Measurements from ENCODE around the gene OR2T29.

DNA sequence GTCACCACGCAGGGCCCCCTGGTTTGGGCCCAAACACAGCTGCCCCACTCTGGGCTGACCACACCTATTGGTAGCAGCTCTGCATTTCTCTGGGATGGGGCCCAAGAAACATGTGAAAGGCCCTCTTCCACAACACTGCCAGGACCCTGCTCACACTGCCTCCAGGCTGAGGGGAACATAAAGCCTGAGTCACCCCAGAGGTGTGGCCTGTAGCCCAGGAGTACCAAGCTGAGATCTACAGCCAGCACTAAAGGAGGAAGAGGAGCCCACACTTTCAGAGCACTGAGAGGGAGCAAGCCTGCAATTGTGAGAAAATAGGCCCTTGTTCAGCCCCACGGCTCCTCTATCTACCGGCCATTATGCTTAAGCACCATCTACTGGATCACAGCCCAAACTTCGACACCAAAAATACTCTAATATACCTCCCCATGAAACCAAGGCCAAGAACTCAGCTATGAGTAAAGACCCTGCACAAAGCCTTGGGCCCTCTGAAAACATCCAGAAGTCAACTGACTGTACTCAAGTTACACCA lies 49.4 kb upstream of the OR2T29 start:
- no peak for TF ChIP-seq TAF1 (IDR thresholded peaks at IDR 0.05; ENCODE audit: low read depth)
- no peak for TF ChIP-seq RAD21 (IDR thresholded peaks at IDR 0.05; ENCODE audit: low read depth)
- TF ChIP-seq, protein P1, sequence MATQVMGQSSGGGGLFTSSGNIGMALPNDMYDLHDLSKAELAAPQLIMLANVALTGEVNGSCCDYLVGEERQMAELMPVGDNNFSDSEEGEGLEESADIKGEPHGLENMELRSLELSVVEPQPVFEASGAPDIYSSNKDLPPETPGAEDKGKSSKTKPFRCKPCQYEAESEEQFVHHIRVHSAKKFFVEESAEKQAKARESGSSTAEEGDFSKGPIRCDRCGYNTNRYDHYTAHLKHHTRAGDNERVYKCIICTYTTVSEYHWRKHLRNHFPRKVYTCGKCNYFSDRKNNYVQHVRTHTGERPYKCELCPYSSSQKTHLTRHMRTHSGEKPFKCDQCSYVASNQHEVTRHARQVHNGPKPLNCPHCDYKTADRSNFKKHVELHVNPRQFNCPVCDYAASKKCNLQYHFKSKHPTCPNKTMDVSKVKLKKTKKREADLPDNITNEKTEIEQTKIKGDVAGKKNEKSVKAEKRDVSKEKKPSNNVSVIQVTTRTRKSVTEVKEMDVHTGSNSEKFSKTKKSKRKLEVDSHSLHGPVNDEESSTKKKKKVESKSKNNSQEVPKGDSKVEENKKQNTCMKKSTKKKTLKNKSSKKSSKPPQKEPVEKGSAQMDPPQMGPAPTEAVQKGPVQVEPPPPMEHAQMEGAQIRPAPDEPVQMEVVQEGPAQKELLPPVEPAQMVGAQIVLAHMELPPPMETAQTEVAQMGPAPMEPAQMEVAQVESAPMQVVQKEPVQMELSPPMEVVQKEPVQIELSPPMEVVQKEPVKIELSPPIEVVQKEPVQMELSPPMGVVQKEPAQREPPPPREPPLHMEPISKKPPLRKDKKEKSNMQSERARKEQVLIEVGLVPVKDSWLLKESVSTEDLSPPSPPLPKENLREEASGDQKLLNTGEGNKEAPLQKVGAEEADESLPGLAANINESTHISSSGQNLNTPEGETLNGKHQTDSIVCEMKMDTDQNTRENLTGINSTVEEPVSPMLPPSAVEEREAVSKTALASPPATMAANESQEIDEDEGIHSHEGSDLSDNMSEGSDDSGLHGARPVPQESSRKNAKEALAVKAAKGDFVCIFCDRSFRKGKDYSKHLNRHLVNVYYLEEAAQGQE (IDR thresholded peaks at IDR 0.05; ENCODE audit: low read depth) = no peak
- TF ChIP-seq, protein P2, sequence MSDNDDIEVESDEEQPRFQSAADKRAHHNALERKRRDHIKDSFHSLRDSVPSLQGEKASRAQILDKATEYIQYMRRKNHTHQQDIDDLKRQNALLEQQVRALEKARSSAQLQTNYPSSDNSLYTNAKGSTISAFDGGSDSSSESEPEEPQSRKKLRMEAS (IDR thresholded peaks at IDR 0.05) = no peak
- no peak for TF ChIP-seq TEAD4 (IDR thresholded peaks at IDR 0.05)
- no peak for TF ChIP-seq CEBPB (IDR thresholded peaks at IDR 0.05)
- TF ChIP-seq FOXM1 (IDR thresholded peaks at IDR 0.05; ENCODE audit: borderline replicate concordance, low read depth) = no peak
- no peak for TF ChIP-seq EP300 (IDR thresholded peaks at IDR 0.05; ENCODE audit: borderline replicate concordance)
- no peak for TF ChIP-seq EGR1 (IDR thresholded peaks at IDR 0.05)
